PC-3 (cell line): Measurements from ENCODE around the gene NACC2. TPM values are rescaled to one million over a fixed set of nuclear protein-coding genes. Genes with fewer than 3 reads are reported as not detected.

Experiments used
- ATAC-seq: fragments of 200-7000 bp; cut with Tn5 transposase; 2 replicates; pipeline ENCODE4 v1.9.1; 2020; ENCODE audit warnings: mild to moderate bottlenecking, moderate library complexity
- BruUV-seq: library from RNA; stranded (reverse); fragments of 400-500 nt; replicated peaks from 2 replicates; lab custom pipeline; 2021; lab: Mats Ljungman, UMichigan
- CTCF ChIA-PET: fragments of 300-600 bp; sonication (Branson Sonifier 250); formaldehyde crosslinking; loops from one replicate; lab custom pipeline; 2022; ENCODE audit warnings: antibody characterized with exemption; lab: Charles Lee
- POLR2A ChIA-PET: fragments of 300-600 bp; sonication (Branson Sonifier 250); formaldehyde crosslinking; loops from one replicate; lab custom pipeline; 2022; ENCODE audit warnings: antibody characterized with exemption; ENCODE audit not compliant: unreplicated experiment; lab: Charles Lee
- DNase-seq: peaks from one replicate; pipeline ENCODE4 v3.0.0-alpha.2; 2015
- H2AFZ ChIP-seq: fragments of 300-600 bp; sonication (generic); 2 replicates; pipeline ENCODE4 v1.6.0; 2016; ENCODE audit warnings: antibody characterized with exemption, low read length
- H3F3A ChIP-seq: fragments of 300-600 bp; sonication (generic); one replicate; pipeline ENCODE4 v1.6.0; 2017; ENCODE audit warnings: antibody characterized with exemption, low read length, control low read depth, mild to moderate bottlenecking; ENCODE audit not compliant: unreplicated experiment
- H3K27ac ChIP-seq: fragments of 300-600 bp; sonication (generic); 2 replicates; pipeline ENCODE4 v1.5.1; 2016; ENCODE audit warnings: mild to moderate bottlenecking, low read length
- H3K27me3 ChIP-seq: fragments of 300-600 bp; sonication (generic); 2 replicates; pipeline ENCODE4 v1.6.1; 2016; ENCODE audit warnings: low read length, mixed read lengths
- H3K36me3 ChIP-seq: fragments of 300-600 bp; sonication (generic); 2 replicates; pipeline ENCODE4 v1.6.1; 2016; ENCODE audit warnings: low read depth, mixed run types, low read length, mixed read lengths
- H3K4me1 ChIP-seq: fragments of 300-600 bp; sonication (generic); 2 replicates; pipeline ENCODE4 v1.5.1; 2016; ENCODE audit warnings: low read length; ENCODE audit not compliant: insufficient read depth
- H3K4me2 ChIP-seq: fragments of 300-600 bp; sonication (generic); 2 replicates; pipeline ENCODE4 v1.6.0; 2016; ENCODE audit warnings: low read length
- H3K4me3 ChIP-seq: fragments of 300-600 bp; sonication (generic); 2 replicates; pipeline ENCODE4 v1.5.1; 2016; ENCODE audit warnings: mild to moderate bottlenecking, low read length, mixed read lengths
- H3K79me2 ChIP-seq: fragments of 300-600 bp; sonication (generic); 2 replicates; pipeline ENCODE4 v1.6.1; 2017; ENCODE audit warnings: low read length, mixed read lengths
- H3K9ac ChIP-seq: fragments of 300-600 bp; sonication (generic); 2 replicates; pipeline ENCODE4 v1.6.0; 2016; ENCODE audit warnings: mild to moderate bottlenecking, low read length
- H3K9me2 ChIP-seq: fragments of 300-600 bp; sonication (generic); replicated peaks from 2 replicates; pipeline ENCODE4 v1.6.1; 2016; ENCODE audit warnings: mixed run types, low read length, mixed read lengths
- H3K9me3 ChIP-seq: fragments of 300-600 bp; sonication (generic); 2 replicates; pipeline ENCODE4 v1.6.1; 2016; ENCODE audit warnings: low read length, mixed read lengths
- H4K20me1 ChIP-seq: fragments of 300-600 bp; sonication (generic); 2 replicates; pipeline ENCODE4 v1.6.1; 2016; ENCODE audit warnings: low read length, mixed read lengths
- CTCF ChIP-seq: fragments of 300-600 bp; sonication (generic); conservative IDR thresholded peaks from 2 replicates; pipeline ENCODE4 v1.5.1; 2017; ENCODE audit warnings: antibody characterized with exemption, low read depth, mild to moderate bottlenecking, low read length
- EZH2 ChIP-seq: fragments of 300-600 bp; sonication (generic); IDR thresholded peaks from one replicate; pipeline ENCODE4 v1.6.1; 2017; ENCODE audit warnings: antibody characterized with exemption, mild to moderate bottlenecking, low read length; ENCODE audit not compliant: unreplicated experiment
- EZH2phosphoT487 ChIP-seq: fragments of 300-600 bp; sonication (generic); IDR thresholded peaks from 2 replicates; pipeline ENCODE4 v1.6.1; 2018; ENCODE audit warnings: mild to moderate bottlenecking, antibody characterized with exemption, low read length, borderline replicate concordance
- intact Hi-C: fragments of 100-400 bp; cut with micrococcal nuclease; formaldehyde crosslinking; loops from 2 replicates; pipeline ENCODE4 v1.9.0; 2023
- total RNA-seq: library from RNA; depleted of rRNA; stranded (reverse); fragments of >200 nt; gene quantifications from 2 replicates; pipeline ENCODE4 v1.2.3, GENCODE V29; 2014

Gene NACC2
- total RNA-seq, 1 experiment from 2014 or later = 12.3 TPM

- no TSS peak for BruUV-seq
- no peak overlapping the region for H3K4me3 ChIP-seq
- ATAC-seq (no peak), DNase-seq (no peak)
- H4K20me1 ChIP-seq = no peaks in the 10 kb centered on the region
- no peaks in the 10 kb centered on the region for H3K79me2 ChIP-seq
- TF ChIP-seq EZH2 = no peak
- no peak for TF ChIP-seq CTCF
- no peak for TF ChIP-seq EZH2phosphoT487
- H3K36me3 ChIP-seq = no peaks in the 10 kb centered on the region
- no peaks in the 10 kb centered on the region for H3K27me3 ChIP-seq
- intact Hi-C loops = no loop called here
- H3K9me2 ChIP-seq = no peaks in the 10 kb centered on the region
- no peak overlapping the region for H3K27ac ChIP-seq
- ChIA-PET POLR2A (interaction anchor here (0.6 kb wide), 1 partner anchor 15 kb away, joined by 28 read pairs; no protein-coding TSS in a partner anchor), CTCF (no interaction called here)
- H3F3A ChIP-seq = no peaks in the 10 kb centered on the region
- H2AFZ ChIP-seq = no peak overlapping the region
- peaks cover 17% of the 10 kb centered on the region for H3K4me1 ChIP-seq
- H3K4me2 ChIP-seq = no peak overlapping the region
- H3K9ac ChIP-seq = no peak overlapping the region
- no peaks in the 10 kb centered on the region for H3K9me3 ChIP-seq
These were observed 38.4 kb downstream of the NACC2 start for GRCh38 chr9:136056546-136057235.

- ATAC-seq = no peak
- Histone ChIP-seq H3K4me3 (no peak overlapping the region), H3K4me1 (peaks cover 17% of the 10 kb centered on the region), H3K9me2 (no peaks in the 10 kb centered on the region), H3K79me2 (0 out of 2 replicates have a peak, but pooled peaks cover 4% of the 10 kb centered on the region), H3K9me3 (no peaks in the 10 kb centered on the region), H3K36me3 (no peaks in the 10 kb centered on the region), H3F3A (no peaks in the 10 kb centered on the region), H3K9ac (no peak overlapping the region), H3K27ac (no peak overlapping the region), H3K27me3 (no peaks in the 10 kb centered on the region), H3K4me2 (no peak overlapping the region), H4K20me1 (no peaks in the 10 kb centered on the region), H2AFZ (no peak overlapping the region)
- intact Hi-C loops = no loop called here
- no peak for DNase-seq
- POLR2A ChIA-PET = interaction anchor here (0.6 kb wide), 1 partner anchor 16 kb away, joined by 28 read pairs; no protein-coding TSS in a partner anchor
- CTCF ChIA-PET = no interaction called here
- no peak for TF ChIP-seq EZH2phosphoT487
- TF ChIP-seq EZH2 = no peak
- no peak for TF ChIP-seq CTCF
- BruUV-seq = no TSS peak
These were observed 39.2 kb downstream of the NACC2 start for GRCh38 chr9:136055715-136056545.
